SK-N-SH (cell line): ENCODE data around the gene BTBD9. TPM values are rescaled to one million over a fixed set of nuclear protein-coding genes. Genes with fewer than 3 reads are reported as not detected.

Source experiments
- CTCF ChIA-PET: fragments of 300-600, 350-600 bp; formaldehyde crosslinking; extraction: SDS; loops from one replicate; lab custom pipeline; 2021; lab: Yijun Ruan, JAX
- POLR2A ChIA-PET: fragments of 350-600 bp; sonication (Branson Sonifier 250); formaldehyde crosslinking; extraction: SDS; loops from one replicate; lab custom pipeline; 2020; ENCODE audit warnings: antibody characterized with exemption, inconsistent platforms; lab: Yijun Ruan, JAX
- DNase-seq: peaks from one replicate; pipeline ENCODE4 v3.0.0; 2012
- H2AFZ ChIP-seq: fragments of 200-600 bp; sonication (generic); 2 replicates; pipeline ENCODE4 v1.8.1; 2016; ENCODE audit warnings: antibody characterized with exemption, mild to moderate bottlenecking, low read depth
- H3F3A ChIP-seq: fragments of 200-600 bp; sonication (generic); replicated peaks from 2 replicates; pipeline ENCODE3; 2016; ENCODE audit warnings: antibody characterized with exemption, mild to moderate bottlenecking; ENCODE audit not compliant: insufficient read depth
- H3K27ac ChIP-seq, 2 experiments: fragments of 200-500 bp in 1 of 2; fragments of 200-600 bp in 1 of 2; sonication (Bioruptor generic) in 1 of 2; sonication (generic), shearing (Covaris generic) in 1 of 2; 2 replicates each; pipeline versions ENCODE4 v1.5.1 to v1.6.1; 2014 to 2016; ENCODE audit warnings: low read depth in 2 of 2, inconsistent platforms in 1 of 2, low read length in 1 of 2, mild to moderate bottlenecking in 1 of 2, mixed read lengths in 1 of 2
- H3K27me3 ChIP-seq: fragments of 200-600 bp; sonication (generic), shearing (Covaris generic); 2 replicates; pipeline ENCODE4 v1.6.1; 2016; ENCODE audit warnings: mixed run types; ENCODE audit not compliant: insufficient read depth
- H3K36me3 ChIP-seq, 2 experiments: fragments of 200-500 bp in 1 of 2; fragments of 200-600 bp in 1 of 2; sonication (Bioruptor generic) in 1 of 2; sonication (generic) in 1 of 2; replicated peaks in 1 of 2; 2 replicates each; pipeline versions ENCODE3 to v1.5.1; 2014 to 2016; ENCODE audit warnings: low read length in 1 of 2, mild to moderate bottlenecking in 1 of 2; ENCODE audit not compliant: insufficient read depth in 2 of 2, control insufficient read depth in 1 of 2
- H3K4me1 ChIP-seq, 2 experiments: fragments of 200-500 bp in 1 of 2; fragments of 200-600 bp in 1 of 2; sonication (Bioruptor generic) in 1 of 2; sonication (generic), shearing (Covaris generic) in 1 of 2; 2 replicates each; pipeline versions ENCODE4 v1.5.1 to v1.6.1; 2014 to 2016; ENCODE audit warnings: low read depth in 1 of 2, low read length in 1 of 2, mixed run types in 1 of 2; ENCODE audit not compliant: insufficient read depth in 2 of 2, control insufficient read depth in 1 of 2
- H3K4me2 ChIP-seq: fragments of 200-600 bp; sonication (generic), shearing (Covaris generic); 2 replicates; pipeline ENCODE4 v1.6.1; 2017; ENCODE audit warnings: mixed run types
- H3K4me3 ChIP-seq, 2 experiments: fragments of 200-500 bp in 1 of 2; fragments of 200-600 bp in 1 of 2; sonication (Bioruptor generic) in 1 of 2; sonication (generic), shearing (Covaris generic) in 1 of 2; 2 replicates each; pipeline versions ENCODE4 v1.5.1 to v1.8.1; 2014 to 2016; ENCODE audit warnings: low read depth in 2 of 2, inconsistent platforms in 1 of 2, low read length in 1 of 2, mild to moderate bottlenecking in 1 of 2, mixed read lengths in 1 of 2, moderate library complexity in 1 of 2
- H3K79me2 ChIP-seq: fragments of 200-600 bp; sonication (generic); 2 replicates; pipeline ENCODE4 v1.8.1; 2017; ENCODE audit warnings: mild to moderate bottlenecking; ENCODE audit not compliant: insufficient read depth
- H3K9ac ChIP-seq: fragments of 200-600 bp; sonication (generic); 2 replicates; pipeline ENCODE4 v1.6.1; 2017; ENCODE audit warnings: mixed run types
- H3K9me2 ChIP-seq: fragments of 200-600 bp; sonication (generic); 2 replicates; pipeline ENCODE4 v1.6.1; 2017; ENCODE audit warnings: mixed run types
- H3K9me3 ChIP-seq: fragments of 200-600 bp; sonication (generic); 2 replicates; pipeline ENCODE4 v1.6.1; 2017; ENCODE audit warnings: mixed run types, mild to moderate bottlenecking, moderate library complexity
- H4K20me1 ChIP-seq: fragments of 200-600 bp; sonication (generic); 2 replicates; pipeline ENCODE4 v1.6.1; 2017; ENCODE audit warnings: mild to moderate bottlenecking, mixed run types; ENCODE audit not compliant: insufficient read depth
- ELF1 ChIP-seq: IDR thresholded peaks from 2 replicates; pipeline ENCODE4 v1.4.0; 2012
- EP300 ChIP-seq, 2 experiments: IDR thresholded peaks; 2 replicates each; pipeline versions ENCODE4 v1.4.0 to v1.6.1; 2012; ENCODE audit warnings: borderline replicate concordance in 1 of 2, low read depth in 1 of 2, low read length in 1 of 2
- FOSL2 ChIP-seq: IDR thresholded peaks from 2 replicates; pipeline ENCODE4 v1.4.0; 2012; ENCODE audit warnings: low read depth, mild to moderate bottlenecking, moderate library complexity, borderline replicate concordance
- FOXJ3 ChIP-seq: sonication (generic); formaldehyde crosslinking; IDR thresholded peaks from 2 replicates; pipeline ENCODE4 v1.5.1; 2020; ENCODE audit warnings: mild to moderate bottlenecking, missing genetic modification reagents
- IRF3 ChIP-seq: fragments of 150-350 bp; IDR thresholded peaks from 2 replicates; pipeline ENCODE4 v1.6.1; 2016; ENCODE audit warnings: mild to moderate bottlenecking, low read depth, low read length
- JUND ChIP-seq: IDR thresholded peaks from 2 replicates; pipeline ENCODE4 v1.4.0; 2012
- MAX ChIP-seq: IDR thresholded peaks from 2 replicates; pipeline ENCODE4 v1.4.0; 2012; ENCODE audit warnings: low read depth
- MEF2A ChIP-seq: IDR thresholded peaks from 2 replicates; pipeline ENCODE4 v1.4.0; 2012; ENCODE audit warnings: low read depth, borderline replicate concordance
- MXI1 ChIP-seq: IDR thresholded peaks from 2 replicates; pipeline ENCODE4 v1.6.1; 2012; ENCODE audit warnings: mild to moderate bottlenecking, low read depth, low read length, improper control_type of control experiment
- NFIC ChIP-seq: IDR thresholded peaks from 2 replicates; pipeline ENCODE4 v1.4.0; 2012; ENCODE audit warnings: borderline replicate concordance
- NRF1 ChIP-seq: IDR thresholded peaks from 2 replicates; pipeline ENCODE4 v1.6.1; 2012; ENCODE audit warnings: low read depth, mild to moderate bottlenecking, low read length
- POLR2AphosphoS5 ChIP-seq: IDR thresholded peaks from 2 replicates; pipeline ENCODE4 v1.6.1; 2012; ENCODE audit warnings: low read depth, low read length
- RAD21 ChIP-seq: IDR thresholded peaks from 2 replicates; pipeline ENCODE4 v1.6.1; 2012; ENCODE audit warnings: mild to moderate bottlenecking, low read length
- RCOR1 ChIP-seq: fragments of 150-350 bp; IDR thresholded peaks from 2 replicates; pipeline ENCODE4 v1.6.1; 2017; ENCODE audit warnings: antibody characterized with exemption, low read length
- REST ChIP-seq: IDR thresholded peaks from 2 replicates; pipeline ENCODE4 v1.6.1; 2012; ENCODE audit warnings: mild to moderate bottlenecking, low read depth, low read length, moderate library complexity
- RFX5 ChIP-seq: IDR thresholded peaks from 2 replicates; pipeline ENCODE4 v1.6.1; 2012; ENCODE audit warnings: mild to moderate bottlenecking, improper control_type of control experiment, low read length
- RXRA ChIP-seq: IDR thresholded peaks from 2 replicates; pipeline ENCODE4 v1.4.0; 2012; ENCODE audit warnings: low read depth, mild to moderate bottlenecking, borderline replicate concordance
- SIN3A ChIP-seq: IDR thresholded peaks from 2 replicates; pipeline ENCODE4 v1.6.1; 2012; ENCODE audit warnings: low read depth, mild to moderate bottlenecking, low read length, moderate library complexity, borderline replicate concordance
- SMC3 ChIP-seq: IDR thresholded peaks from 2 replicates; pipeline ENCODE4 v1.6.1; 2012; ENCODE audit warnings: low read depth, low read length, improper control_type of control experiment
- TAF1 ChIP-seq: IDR thresholded peaks from 2 replicates; pipeline ENCODE4 v1.6.1; 2012; ENCODE audit warnings: low read depth, mild to moderate bottlenecking, low read length, moderate library complexity, borderline replicate concordance
- TCF12 ChIP-seq: IDR thresholded peaks from 2 replicates; pipeline ENCODE4 v1.4.0; 2012
- TEAD4 ChIP-seq: IDR thresholded peaks from 2 replicates; pipeline ENCODE4 v1.4.0; 2012; ENCODE audit warnings: mild to moderate bottlenecking, borderline replicate concordance; ENCODE audit not compliant: insufficient read depth
- YY1 ChIP-seq: IDR thresholded peaks from 2 replicates; pipeline ENCODE4 v1.4.0; 2012; ENCODE audit warnings: low read depth, mild to moderate bottlenecking
- ZBTB33 ChIP-seq: IDR thresholded peaks from 2 replicates; pipeline ENCODE4 v1.4.0; 2012; ENCODE audit warnings: low read depth, borderline replicate concordance
- WGBS: methylation state at CpG from one replicate; pipeline ENCODE4 v1.1.6; 2017; ENCODE audit warnings: low lambda C conversion rate; 5-methylcytosine and 5-hydroxymethylcytosine counted together
- polyA plus RNA-seq, 3 experiments: library from polyadenylated mRNA; depleted of rRNA; stranded (reverse); fragments of >200 nt; gene quantifications; 2 replicates each; pipeline ENCODE4 v1.2.3, GENCODE V29; 2012

The BTBD9 gene
- polyA plus RNA-seq, 1 of the 3 experiments (the other 2 are of a cell fraction), result 2.2 TPM

- TF ChIP-seq NFIC (peak; percentile 79), RAD21 (no peak), SMC3 (no peak), TCF12 (peak; percentile 93), ELF1 (peak; percentile 50), MEF2A (peak; percentile 86), SIN3A (0 out of 2 replicates have a peak, but pooled peaks have one; percentile 44), RCOR1 (no peak), REST (peak; percentile 37; the same call in 1 of the 2 replicates), EP300 (IDR thresholded peaks at IDR 0.05; ENCODE audit: borderline replicate concordance in 1 of 2, low read depth in 1 of 2, low read length in 1 of 2) (peak; percentile 20 to 84; a peak in 3 of 4 replicates), POLR2AphosphoS5 (peak; percentile 54; the same call in 1 of the 2 replicates), MXI1 (no peak), RXRA (peak; percentile 62; the same call in 1 of the 2 replicates), TEAD4 (peak; percentile 79), YY1 (peak; percentile 79)
Observed at GRCh38 chr6:38346291-38347079, 293.2 kb downstream of the BTBD9 start (continued).

GRCh38 chr6:38345586-38345985 is 294.1 kb downstream of the BTBD9 start:
- WGBS, result 75% methylated on average over 5 of the region's 5 CpGs
- CTCF ChIA-PET, result interaction anchor here (0.6 kb wide), 1 partner anchor 222 kb away, joined by 3 read pairs; no protein-coding TSS in a partner anchor
- POLR2A ChIA-PET, result no interaction called here
- Histone ChIP-seq H3K4me1 (peaks cover 19 to 26% of the 10 kb centered on the region in 2 experiments; a peak in 3 of 4 replicates), H3K4me3 (no peak overlapping the region), H3K79me2 (no peaks in the 10 kb centered on the region), H4K20me1 (no peaks in the 10 kb centered on the region), H3K36me3 (no peaks in the 10 kb centered on the region), H3K27ac (peak overlapping the region; percentile 76 to 78), H3K9ac (no peak overlapping the region), H3K9me3 (no peaks in the 10 kb centered on the region), H3K4me2 (no peak overlapping the region), H3K9me2 (no peaks in the 10 kb centered on the region), H3K27me3 (no peaks in the 10 kb centered on the region), H3F3A (peaks cover 20% of the 10 kb centered on the region), H2AFZ (no peak overlapping the region)
- DNase-seq, result no peak
- no peak for TF ChIP-seq FOXJ3 (CRISPR knock-in tag)
- TF ChIP-seq NRF1, result no peak
- no peak for TF ChIP-seq TCF12
- TF ChIP-seq ZBTB33, result no peak
- no peak for TF ChIP-seq JUND
- TF ChIP-seq MEF2A, result no peak
- TF ChIP-seq FOSL2, result no peak
- TF ChIP-seq NFIC, result no peak
- no peak for TF ChIP-seq MAX
- TF ChIP-seq TEAD4, result no peak
- no peak for TF ChIP-seq SMC3
- TF ChIP-seq TAF1, result no peak
- no peak for TF ChIP-seq RFX5
- TF ChIP-seq IRF3, result no peak
- no peak for TF ChIP-seq POLR2AphosphoS5
